Suppressor macrophage treated with lipopolysaccharide for 1 hour (primary cell): ENCODE data around the gene SOCS3.
A peak's percentile ranks its signal among the peaks of the same experiment; 100 is the strongest.

Experiments
- DNase-seq, 3 donors: peaks; one replicate each; pipeline ENCODE4 v3.0.0-alpha.2; 2020 to 2022

Gene SOCS3

DNA sequence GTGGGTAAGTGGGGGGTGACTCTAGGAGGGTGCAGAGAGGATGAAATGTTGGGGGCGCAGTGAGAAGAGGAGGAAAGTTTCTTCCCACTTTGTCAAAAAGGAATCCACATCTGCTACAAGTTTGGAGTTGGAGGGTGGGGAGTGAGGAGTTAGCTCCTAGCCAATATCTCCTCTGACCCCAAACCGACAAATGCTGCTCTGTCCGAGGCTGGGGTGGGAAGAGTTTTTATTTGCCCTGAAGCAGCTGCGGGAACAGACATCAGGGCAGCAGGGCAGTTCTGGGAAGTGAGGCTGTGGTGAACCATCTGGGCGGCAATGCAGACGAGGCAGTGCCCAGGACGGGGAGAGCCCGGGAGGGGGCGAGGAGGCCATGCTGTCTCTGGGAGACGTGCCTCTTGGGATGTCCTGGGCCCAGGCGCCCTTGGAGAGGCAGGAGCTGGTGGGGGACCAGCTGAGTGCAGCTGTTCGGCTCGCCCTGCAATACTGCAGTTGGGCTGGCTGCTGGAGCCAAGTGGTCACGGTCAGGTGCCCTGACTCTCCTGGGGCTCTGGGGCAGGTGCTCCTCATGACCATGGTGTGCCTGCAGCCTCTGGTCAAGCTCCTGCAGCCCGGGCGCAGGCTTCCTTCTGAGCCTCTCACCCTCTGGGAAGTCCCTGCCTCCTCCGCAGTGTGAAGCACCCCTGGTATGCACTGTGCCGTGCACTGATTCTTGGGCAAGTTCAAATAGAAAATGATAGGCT, 6.4 kb upstream of the SOCS3 start:
- DNase-seq: no peak

DNA sequence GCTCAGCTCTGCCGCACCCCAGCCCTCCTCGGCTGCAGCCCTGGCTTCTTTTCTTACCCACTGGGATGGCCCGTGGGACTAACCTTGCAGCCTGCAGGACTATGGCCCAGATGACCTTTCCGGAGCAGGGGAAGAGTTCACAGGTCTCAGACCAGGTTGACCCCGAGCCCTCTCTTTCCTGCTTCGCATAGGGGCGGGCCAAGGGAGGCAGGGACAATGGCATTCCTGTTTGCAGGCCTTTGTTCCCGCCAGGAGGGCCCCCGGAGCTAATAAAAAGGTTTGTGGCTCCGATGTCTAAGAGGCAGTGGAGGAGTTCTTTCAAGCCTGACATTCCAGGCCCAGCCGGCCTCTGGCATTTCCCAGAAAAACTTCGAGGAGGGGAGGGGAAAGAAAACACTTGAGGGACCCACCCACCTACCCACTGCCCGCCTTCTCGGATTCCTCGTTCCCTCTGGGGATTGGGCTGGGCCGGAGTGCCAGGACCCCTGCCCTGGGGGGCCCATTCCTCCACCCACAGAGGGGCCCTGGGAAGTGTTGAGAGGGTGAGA, 5.8 kb upstream of the SOCS3 start:
- no peak for DNase-seq

DNA sequence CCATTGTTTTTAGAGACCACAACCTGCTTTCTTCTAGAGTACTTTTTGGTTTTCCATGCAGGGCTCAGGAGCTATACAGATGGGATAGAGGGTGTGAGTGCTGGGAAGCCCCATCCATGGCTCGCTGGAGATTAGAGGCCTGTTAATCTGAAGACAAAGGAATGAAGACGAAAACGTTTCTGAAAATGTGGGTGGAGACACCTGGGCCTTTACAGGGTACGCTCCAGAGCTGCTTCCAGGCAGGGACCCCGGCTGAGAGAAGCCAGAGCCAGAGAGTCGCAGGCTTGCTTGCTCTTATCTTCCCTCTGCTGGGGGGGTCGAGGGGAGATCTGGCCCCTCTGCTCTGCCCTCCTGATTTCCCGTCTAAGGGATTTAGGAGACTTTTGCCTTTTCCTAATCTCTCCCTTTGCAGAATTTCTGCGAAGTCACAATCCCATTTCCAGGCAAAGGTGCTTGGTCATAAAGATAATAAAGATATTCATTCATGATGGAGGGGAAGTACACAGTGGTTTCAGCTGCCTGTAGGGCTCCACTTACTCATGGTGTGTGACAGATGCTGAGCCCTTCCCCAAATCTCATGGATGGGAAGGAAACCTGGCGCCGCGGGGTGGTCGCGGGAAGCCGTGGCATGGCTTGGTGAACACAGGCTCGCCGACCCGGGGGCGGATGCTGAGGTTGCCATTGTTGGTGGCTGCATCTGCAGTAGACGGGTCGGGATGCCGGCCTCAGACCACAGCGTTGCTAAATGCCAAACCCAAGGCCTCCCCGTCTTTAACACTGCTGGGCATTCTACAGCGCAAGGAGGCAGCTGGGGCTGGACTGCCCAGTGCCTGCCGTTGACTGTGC, 4.8 kb upstream of the SOCS3 start:
- peak; percentile 65 to 87 (median 66) for DNase-seq

DNA sequence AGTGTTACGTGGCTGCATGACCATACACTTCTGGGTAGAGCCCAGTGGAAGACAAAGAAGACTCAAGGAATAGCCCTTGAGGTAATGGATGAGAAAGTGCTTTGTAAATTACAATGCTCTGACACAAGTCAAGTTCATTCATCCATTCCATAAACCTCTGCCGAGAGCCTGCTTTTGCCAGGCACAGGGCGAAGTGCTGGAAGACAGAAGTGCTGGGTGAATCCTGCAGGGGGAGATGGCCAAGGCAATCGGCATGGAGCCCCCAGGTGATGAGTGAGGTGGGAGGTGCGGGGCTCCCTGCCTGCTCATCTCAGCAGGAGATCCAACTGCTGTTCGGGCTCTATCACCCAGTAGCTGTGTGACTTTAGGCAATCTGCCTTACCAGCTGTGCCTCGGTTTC, 2.8 kb upstream of the SOCS3 start:
- DNase-seq: no peak

DNA sequence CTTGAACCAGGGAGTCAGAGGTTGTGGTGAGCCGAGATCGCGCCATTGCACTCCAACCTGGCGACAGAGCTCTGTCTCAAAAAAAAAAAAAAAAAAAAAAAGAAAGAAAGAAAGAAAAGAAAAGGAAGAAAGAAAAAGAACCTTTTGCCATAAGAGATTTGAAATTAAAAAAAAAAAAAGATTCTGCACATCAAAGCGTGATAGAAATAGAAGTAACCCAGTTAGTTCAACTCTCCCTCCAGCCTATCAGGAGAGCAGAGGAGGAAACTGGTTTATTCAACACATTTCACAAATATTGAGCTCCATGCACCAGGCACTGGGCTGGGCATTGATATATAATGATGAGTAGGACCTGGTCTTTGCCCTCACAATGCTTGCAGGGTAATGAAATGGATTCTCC, 2.4 kb upstream of the SOCS3 start:
- no peak for DNase-seq

DNA sequence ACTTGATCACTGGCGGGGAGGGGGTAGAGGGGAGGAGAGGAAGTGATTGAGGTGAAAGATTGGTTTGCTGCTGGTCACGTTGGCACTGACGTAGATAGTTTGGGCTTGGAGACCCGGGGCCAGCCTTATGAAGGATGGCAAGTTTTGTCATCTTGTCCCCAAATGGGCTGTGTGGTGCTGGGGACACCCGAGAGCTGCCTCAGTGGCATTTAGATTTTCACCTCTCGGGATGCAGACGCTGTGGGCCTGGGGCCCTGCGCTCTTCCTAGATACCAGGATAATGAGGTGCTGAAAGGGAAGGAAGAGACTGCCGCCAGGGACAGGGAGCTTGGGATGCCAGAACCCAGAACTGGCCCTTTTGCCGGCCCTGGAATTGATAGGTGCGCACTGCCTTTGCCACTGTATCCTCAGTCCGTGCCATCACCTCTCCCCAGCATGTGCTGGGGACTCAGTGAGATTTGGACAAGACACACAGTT, 1.4 kb upstream of the SOCS3 start:
- no peak for DNase-seq

DNA sequence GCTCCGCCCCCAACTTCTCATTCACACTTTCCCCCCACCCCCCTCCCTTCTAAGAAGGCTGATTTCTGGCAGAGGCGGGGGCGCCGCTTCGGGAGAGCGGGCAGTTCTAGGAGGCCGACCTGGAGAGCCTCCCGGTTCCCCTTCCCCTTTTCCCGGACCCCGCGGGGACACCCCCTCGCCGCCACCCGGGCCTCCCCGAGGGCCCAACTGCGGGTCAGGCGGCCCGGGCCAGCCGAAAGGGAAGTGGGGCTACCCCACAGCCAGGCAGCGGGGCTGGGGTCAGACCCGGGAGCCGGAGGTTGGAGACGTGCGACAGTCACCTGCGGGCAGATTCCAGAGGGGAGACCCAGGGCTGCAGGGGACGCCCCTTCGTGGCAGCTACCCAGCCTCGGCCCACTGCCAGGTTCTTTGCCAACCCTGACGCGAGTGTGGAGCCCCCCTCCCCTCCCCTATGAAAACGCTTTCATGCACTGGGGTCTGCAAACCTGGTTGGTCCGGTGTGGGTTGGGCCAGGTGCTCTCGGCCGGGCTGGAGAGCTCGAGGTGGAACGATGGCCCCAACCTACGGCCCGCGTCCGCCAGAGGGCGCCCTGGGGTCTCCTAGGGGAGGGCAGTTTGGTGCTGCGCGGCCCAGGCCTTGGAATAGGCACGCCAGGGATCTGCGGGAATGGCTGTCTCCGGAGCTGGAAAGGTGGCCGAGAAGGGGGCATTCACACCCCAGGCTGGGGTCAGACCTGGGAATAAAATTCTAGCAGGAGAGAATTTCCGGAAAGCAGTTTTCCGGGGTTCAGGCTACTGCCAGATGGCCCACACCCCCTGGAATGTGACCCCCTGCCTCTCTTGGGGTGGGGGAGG, 721 bp upstream of the SOCS3 start:
- peak; percentile 93 to 97 (median 97) for DNase-seq

DNA sequence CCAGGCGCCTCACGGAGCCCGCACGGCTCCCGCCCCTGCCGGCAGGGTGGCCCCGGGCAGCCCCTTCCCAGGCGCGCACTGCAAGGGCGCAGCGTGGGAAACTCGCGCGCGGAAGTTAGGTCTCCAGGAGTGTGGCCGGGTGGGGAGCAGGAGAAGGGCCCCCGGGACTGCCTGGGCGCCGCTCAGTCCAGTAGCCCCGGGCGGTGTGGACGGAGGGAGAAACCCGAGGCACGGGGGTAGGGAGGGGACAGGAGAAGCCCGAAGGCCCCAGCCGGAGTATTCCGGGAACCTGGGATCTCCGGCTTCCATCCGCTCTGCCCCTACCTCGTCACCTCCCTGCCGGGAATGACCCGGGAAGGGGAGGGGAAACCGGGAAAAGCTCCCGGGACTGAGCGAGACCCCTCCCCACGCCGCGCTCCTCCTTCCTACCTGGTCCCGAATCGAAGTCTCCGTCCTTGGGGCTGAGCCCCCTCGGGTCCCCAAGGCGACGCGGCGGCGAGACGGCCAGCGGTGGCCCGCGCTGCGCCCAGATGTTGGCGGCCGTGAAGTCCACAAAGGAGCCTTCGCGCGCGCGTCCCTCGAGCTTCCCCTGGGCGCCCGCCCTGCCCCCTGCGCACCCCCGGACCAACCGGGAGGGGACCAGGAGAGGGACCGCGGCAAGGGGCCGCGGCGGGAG, 418 bp downstream of the SOCS3 start:
- DNase-seq: peak in 1 of 3 donors; percentile 65

DNA sequence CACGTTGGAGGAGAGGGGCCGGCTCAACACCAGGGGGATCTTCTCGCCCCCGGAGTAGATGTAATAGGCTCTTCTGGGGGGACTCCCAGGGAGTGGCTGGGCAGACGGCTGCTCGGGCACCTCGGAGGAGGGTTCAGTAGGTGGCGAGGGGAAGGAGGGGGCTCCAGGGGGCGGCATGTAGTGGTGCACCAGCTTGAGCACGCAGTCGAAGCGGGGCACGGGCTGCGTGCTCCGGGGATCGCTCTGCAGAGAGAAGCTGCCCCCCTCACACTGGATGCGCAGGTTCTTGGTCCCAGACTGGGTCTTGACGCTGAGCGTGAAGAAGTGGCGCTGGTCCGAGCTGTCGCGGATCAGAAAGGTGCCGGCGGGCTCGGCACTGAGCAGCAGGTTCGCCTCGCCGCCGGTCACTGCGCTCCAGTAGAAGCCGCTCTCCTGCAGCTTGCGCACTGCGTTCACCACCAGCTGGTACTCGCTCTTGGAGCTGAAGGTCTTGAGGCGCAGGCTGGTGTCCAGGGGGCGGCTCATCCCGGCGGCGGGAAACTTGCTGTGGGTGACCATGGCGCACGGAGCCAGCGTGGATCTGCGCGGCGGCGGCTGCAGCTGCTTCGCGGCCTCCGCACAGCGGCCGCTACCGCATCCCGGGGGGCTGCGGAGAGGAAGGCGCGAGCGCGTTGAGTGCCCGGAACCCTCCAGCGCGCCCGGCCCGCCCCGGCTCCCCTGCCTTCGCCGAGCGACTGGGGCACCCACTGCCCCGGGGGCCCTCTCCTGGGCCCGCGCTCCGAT, 1.1 kb downstream of the SOCS3 start:
- no peak for DNase-seq

DNA sequence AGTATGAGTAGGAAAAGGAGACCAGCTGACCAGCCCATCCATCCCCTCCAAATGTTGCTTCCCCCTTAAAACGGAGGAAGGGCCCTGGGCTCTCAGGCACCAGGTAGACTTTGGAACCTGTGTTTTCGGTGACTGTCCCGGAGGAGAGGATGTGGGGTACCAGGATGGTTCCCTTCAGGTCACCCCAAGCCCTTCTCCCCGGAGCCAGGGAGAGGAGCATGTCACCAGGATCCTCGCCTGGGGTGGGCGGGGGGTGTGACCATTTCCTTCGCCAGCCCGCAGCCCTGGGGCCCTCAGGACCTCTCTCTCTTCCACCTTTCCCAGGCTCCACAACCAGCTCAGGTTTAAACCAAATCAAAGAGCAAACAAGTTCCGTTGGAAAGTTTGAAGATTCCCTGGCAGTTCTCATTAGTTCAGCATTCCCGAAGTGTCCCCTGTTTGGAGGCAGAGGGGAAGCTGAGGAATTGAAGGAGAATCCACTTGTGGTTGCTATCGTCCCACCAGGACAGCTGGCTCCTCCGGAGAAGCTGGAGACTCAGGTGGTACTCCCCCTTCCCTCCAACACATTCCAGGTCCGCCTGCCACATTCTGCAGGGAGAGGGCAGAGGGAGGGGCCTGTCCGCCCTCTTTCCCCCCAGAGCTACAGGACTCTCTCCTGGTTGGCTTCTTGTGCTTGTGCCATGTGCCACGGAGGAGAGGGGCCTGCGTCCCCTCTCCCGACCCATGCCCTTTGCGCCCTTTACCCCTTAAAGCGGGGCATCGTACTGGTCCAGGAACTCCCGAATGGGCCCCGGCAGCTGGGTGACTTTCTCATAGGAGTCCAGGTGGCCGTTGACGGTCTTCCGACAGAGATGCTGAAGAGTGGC, 2.0 kb downstream of the SOCS3 start:
- no peak for DNase-seq

DNA sequence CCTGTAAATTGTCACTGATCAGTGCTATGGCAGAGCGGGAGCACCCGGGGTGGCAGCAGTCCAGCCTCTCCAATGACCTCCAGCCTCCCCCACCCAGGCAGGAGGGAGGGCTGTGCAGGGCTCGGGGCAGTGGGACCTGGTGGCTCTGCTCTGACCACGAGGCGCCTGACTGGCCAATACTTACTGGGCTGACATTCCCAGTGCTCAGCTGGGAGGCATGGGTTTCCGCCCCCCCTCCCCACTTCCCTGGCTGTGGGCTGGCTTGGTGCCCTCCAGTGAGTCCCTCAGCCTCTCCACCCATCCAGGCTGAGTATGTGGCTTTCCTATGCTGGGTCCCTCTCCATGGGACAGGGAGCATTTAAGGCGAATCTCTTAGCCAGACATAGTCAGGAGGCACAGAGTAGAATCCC, 2.7 kb downstream of the SOCS3 start:
- DNase-seq: peak in 2 of 3 donors; percentile 46 to 53

DNA sequence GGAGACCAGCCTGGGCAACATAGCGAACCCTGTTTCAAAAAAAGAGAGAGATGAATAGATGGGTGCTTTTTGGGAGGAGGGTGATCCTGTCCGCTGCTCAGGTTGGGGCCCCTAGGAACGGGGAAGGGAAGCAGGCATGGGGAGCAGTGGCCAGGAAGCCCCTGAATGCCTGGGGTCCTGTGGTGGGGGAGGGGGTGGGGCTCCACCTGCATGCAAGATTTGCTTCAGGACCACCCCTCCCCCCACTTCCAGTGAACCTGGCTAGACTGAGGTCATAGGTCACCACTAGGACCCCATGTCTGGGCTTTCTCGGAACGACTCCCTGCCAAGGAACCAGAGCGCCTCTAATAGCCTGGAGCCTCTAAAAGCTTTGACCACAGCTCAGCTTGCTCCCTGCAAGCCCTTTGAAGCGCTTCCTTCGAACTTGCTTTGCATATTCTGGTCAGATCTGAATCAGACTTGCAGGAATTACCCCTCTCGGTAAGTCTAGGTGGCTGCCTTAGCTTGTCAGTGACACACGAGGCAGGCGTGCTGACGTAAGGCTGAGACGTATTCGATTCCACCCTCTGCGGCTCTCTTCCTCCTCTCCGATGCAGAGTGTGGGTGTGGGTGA, 3.7 kb downstream of the SOCS3 start:
- DNase-seq: peak; percentile 94 to 99 (median 97)

DNA sequence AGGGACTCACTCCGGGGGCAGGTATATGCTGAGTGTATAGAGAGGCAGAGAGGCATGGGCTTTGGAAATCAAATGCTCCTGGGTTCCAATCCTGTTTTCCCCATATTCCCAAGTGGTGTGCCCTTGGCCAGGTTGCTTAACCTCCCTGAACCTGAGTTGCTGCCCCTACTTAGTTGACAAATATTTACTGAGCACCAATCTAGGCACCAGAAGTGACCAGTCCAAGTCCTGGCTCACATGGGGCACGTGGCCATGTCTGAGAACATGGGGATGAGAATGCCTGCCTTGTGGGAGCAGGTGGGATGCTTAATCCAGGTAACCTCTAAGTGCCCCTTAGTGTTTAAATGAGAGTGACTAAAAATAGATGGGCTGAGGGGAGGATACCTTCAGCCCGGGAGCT, 4.2 kb downstream of the SOCS3 start:
- DNase-seq: peak in 1 of 3 donors; percentile 33

DNA sequence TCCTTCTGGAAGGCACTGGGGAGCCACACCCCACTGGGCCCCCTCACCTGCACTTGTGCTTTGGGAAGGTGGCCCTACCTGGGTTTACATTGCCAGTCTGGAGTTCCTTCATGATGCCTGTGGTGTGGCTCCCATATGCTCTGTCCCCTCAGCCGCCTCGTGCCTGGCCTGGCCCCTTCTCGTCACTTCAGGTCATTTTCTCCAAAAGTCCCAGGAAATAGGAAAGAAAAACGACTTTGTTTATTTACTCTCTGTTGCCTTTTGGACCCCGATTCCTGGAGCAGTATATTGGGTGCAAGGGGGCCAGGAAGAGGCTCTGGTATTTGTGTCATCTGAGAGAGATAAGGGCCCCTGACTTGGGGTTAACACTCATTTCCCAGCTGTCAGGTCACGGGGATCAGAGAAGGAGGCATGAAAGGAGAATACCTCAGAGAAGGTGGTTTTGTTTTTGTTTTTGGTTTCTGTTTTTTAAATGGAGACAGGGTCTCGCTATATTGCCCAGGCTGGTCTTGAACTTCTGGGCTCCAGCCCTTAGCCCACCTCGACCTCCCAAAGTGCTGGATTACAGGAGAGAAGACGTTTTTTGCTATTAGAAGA, 4.7 kb downstream of the SOCS3 start:
- DNase-seq: peak in 2 of 3 donors; percentile 33 to 38

DNA sequence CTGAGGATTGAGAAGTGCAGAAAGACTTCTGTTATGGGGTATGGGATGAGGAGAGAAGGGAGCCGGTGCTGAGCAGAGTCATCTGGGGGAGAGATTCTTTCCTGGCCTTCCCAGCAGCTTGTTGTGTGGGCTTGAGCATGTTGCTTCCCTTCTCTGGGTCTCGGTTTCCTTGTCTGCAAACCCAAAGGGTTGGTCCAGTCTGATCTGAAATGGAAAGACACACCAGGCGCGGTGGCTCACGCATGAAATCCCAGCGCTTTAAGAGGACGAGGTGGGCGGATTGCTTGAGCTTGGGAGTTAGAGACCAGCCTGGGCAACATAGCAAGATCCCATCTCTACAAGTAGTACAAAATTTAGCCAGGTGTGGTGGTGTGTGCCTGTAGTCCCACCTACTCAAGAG, 6.0 kb downstream of the SOCS3 start:
- DNase-seq: peak; percentile 57 to 68 (median 66)

DNA sequence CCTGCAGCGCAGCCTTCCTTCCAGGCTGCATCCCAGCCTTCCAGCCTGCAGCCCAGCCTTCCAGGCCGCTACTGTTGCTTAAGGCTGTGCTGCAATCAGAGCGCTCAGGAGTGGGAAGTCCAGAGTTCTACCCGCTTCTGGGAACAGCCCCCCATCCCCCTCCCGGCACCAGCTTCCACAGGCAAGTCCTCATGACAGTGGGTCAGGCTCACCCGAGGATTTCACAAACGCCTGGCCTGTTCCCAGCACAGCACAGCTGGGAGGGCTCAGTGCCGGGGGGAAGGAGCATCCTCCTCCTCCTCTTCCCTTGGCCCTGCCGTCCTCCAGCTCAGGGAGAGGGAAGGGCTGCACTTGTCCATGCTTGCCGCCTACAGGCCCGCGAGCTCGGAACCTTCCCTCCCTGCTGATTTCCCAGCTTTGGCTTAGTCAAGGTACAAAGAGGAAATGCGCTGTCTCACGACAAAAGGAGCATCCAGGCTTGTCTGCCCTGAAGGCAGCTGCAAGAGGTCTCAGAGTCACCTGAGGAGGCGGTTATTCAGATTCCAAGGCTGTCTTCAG, 8.3 kb downstream of the SOCS3 start:
- DNase-seq: peak; percentile 90 to 97 (median 97)

DNA sequence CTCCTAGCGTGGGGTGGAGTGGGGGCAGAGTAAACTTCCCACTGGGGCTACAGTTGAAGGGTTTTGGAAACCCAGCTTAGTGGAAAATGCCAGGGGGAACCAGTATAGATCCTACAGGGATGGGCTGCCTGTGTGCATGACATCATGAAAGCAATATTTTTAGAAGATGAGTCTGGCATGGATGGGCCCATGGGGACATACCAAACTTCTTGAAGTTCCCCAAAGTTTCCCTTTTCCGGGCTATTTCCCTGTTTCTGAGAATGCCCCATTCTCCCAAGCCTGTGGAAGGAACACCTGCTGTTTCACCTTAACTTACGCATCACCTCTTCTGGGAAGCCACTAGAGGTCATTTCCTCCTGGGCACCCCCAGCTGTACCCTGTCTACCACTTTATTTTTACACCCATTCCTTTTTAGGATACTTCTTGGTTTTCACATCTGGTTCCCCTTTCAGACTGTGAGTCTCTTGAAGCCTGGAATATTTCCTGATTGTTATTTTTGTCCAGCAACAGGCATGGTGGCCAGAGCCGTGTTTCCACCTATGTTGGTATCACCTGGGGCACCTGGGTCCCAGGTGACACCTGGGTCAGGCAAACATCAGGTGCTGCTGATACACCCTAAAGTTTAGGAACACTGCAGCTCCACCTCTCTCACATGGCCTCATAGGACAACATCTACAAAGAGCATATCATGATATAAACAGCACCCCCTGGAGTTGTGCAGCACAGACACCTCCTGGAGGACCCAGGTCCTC, 9.8 kb downstream of the SOCS3 start:
- DNase-seq: peak; percentile 92 to 99 (median 96)

DNA sequence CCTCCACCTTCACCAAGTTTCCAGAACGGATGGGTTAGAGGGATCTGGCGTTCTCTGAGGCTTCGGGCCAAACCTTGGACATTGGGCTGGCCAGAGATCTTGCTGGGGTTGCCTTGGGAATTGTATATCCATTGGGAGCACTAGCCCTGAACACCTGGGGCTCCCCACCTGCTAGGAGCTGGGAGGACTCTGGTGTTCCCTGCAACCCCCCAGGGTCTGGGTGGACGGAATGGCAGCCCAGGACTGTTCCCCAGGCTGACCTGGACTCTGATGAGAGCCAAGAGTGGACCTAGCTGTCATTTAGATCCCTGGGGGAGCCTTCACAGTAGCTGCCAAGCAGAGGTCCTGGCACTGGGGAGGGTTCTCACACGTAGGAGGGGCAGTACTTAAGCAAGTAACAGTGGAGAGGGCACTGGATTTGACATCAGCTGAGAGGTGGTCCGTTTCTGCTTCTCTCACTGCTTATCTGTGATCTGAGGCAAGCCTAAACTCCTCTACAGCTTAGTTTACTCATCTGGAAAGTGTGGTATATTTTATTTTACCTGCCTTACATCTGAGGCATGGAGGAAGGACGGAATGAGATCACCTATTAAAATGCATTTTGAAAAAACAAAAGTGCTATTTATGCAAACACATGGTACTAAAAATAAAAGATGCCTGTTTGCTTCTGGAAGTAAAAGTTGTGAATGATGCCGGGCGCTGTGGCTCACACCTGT, 11.7 kb downstream of the SOCS3 start:
- no peak for DNase-seq
